ENCODE measurements around the gene RBPMS2. TPM values are rescaled to one million over a fixed set of nuclear protein-coding genes. Genes with fewer than 3 reads are reported as not detected.
"Not testable (repeated sequence)": the region's sequence is repeated elsewhere in the genome, so short reads cannot be mapped to it uniquely, and the experiment has no call there.

RBPMS2 gene
- total RNA-seq, 1 donor from 2014 or later: 0.59 TPM

DNA sequence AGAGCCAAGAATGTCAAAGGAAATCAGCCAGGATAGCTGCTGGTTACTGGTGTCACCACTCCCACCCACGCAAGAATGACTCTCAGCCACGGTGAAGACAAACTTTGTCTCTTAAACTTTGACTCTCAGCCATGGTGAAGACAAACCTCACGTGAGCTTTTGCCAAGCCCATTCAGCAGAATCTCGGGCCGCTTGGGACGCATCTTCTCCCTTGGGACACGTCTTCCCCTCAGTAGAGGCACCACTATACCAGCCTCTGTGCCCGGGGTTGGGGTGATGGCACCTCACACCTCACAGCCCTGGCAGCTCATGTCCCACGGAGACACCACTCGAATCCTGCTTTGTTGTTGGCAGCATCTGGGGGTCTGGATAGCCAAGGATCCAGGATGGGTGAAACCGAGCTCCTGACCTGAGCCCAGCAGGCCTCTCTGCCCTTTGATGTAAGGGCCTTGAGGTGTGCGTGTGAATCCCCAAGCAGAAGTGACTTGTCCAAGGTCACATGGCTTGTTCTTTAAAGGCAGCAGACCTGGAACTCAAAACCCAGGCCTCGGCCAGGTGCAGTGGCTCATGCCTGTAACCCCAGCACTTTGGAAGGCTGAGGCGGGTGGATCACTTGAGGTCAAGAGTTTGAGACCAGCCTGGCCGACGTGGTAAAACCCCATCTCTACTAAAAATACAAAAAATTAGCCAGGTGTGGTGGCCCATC lies 21.8 kb downstream of the RBPMS2 start:
- no peak for DNase-seq

DNA sequence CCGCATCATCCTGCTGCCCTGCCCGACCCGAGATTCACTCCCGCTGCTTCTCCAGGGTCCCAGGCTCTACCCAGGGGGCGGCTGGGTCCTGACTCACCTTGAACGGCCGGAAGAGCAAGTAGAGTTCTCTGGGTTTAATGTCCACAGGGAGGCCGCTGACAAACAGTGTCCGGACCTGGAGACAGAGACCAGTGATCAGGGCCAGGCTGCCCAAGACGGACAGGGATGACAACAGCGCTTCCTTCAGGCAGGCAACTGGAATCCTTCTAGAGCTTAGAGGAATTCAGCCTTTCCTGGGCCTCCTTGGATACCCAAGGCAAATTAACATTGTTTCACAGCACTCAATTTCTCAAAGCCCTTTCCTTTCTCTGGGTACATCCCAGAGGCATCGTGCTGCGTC lies 23.9 kb downstream of the RBPMS2 start:
- DNase-seq: no peak

DNA sequence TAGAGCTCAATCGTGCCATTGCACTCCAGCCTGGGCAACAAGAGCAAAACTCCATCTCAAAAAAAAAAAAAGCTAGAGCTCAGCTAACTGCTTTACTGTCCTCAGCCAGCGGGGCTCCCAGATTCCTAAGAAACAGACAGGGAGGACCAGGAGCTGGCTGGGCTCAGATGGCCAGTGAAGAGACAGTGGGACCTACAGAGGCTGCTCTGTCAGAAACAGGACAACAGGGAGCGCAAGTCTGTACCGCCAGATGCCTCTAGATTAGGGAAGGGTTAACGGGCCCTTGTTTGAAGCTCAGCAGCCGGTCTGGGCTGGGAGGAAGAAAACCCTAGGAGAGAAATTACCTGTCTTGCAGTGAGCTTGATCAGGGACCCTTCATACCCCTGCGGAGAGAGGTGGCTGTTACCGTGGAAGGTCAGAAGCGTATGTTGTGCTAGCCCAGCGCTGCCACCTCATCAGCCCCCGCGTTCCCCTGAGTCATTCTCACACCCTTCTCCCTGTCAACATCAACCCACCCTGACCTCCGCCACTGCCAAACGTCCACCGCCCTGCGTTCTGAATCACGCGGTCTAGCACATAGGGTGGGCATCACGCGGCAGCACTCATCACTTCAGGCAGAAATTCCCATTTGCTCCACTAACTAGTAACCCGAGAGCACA lies 25.3 kb downstream of the RBPMS2 start:
- DNase-seq: no peak

DNA sequence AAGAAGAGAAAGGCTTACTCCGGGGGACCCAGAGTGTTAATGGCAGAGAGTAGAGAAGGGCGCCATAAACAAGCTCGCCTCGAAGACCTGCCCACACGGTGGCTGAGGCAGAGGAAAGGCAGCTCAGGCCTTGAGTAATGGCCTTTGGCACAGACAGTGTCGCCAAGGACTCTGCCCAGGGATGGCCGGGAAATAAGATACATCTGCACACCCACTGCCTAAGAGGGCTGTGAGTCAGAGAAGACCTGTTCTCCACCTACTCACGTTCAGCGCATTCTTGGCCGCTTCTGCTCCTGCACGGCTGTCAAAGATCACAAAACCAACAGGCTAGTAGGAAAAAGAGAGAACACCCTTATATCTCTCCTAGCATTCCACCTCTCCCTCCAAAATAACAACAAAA lies 26.2 kb downstream of the RBPMS2 start:
- DNase-seq: no peak

DNA sequence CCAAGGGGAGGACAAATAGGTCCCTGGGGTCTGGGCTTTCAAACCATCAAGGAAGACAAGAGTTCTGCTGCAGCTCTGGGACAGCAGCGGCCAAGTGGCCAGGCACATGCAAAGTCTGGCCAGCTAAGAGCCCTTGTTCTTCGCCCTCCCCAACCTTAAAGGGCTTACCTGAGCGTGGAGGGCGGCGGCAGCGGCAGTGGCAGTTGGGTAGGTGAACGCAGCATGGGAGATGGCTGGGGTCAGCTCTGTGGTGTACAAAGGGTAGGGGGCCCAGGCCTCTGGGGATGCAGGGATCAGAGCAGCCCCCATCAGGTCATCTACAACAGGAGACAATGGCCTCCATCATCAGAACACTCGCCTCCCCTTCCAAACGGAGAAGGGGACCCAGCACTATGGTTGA lies 27.1 kb downstream of the RBPMS2 start:
- no peak for DNase-seq

DNA sequence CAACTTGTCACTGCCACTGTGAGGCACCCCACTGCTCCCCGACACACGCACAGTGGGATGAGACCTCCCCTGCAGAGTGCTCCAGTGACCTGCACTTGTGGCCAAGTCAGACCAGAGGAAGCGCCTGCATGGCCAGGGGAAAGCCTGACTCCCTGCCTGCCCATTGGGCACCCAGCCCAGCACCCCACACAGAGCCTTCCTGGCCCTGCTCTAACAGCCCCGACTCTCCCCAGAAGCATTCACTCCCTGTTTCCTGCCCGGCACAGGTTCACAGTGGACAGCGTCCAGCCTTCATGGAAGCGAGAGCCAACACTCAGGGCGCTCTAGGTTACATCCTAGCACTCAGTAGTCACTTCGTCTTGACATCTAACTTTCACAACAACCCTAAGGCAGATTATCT lies 27.8 kb downstream of the RBPMS2 start:
- DNase-seq: no peak

DNA sequence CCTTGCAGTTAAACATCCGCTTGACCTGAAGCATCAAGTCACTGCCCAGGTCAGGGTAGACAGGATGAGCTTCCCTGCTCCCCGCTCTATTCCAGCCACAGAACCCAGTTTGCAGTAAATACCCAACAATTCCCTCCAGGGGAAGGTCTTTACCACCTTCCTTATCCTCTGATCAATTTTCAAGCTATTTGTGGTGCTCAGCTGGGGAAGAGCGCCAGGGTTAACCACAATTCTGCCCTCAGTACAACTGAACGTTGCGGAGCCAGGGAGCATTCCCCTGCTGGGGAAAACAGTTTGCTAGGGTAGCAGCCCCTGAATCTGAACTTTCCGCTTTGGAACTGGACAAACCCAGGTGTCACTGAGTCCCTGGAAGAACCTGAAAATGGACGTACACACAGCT lies 28.5 kb downstream of the RBPMS2 start:
- DNase-seq: no peak

DNA sequence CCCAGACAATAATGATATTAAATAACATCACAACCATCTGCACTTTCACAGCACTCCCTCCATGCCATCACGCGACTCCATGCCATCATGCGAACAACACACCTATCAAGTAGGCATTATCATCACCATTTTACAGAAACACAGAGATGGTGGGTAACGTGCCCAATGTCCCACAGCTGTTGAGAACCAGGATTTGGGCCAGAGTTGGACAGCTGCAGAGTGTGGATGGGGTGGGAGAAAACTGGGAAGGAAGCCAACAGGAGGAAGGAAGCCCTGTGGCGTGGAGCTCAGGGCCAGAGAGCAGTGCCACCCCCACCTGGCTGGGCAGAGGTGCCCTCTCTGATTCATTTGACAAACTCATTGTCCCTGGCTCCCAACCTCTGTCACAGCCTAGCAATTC lies 29.0 kb downstream of the RBPMS2 start:
- no peak for DNase-seq

DNA sequence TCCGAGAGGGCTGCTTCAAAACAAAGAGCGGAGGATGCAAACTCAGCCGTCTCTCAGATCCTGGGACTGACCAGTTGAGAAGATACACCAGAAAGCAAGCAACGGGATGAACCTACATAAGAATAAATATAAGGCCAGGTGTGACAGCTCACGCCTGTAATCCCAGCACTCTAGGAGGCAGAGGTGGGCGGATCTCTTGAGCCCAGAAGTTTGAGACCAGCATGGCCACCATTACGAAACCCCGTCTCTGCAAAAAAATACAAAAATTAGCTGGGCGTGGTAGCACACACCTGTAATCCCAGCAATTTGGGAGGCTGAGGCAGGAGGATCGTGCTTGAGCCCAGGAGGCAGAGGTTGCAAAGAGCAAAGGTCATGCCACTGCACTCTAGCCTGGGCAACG lies 31.7 kb downstream of the RBPMS2 start:
- DNase-seq: no peak

DNA sequence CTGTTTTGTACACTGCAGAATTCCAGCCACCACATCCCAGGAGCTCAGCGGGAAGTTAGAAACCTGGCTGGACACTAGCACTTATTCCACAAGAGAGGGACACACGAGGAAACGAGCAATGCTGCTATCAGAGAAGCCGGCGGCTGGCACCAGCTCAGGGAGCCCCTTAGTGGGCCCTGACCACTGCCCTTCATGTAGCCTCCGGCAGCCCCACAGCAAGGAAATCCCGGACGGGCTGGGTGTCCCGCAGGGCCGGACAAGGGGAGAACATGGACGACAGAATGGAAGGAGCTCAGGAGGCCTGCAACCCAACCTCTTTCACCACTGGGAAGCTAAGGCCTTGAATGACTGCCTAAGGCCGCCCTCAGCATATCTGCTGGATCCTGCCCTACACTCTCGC lies 32.5 kb downstream of the RBPMS2 start:
- DNase-seq: no peak

DNA sequence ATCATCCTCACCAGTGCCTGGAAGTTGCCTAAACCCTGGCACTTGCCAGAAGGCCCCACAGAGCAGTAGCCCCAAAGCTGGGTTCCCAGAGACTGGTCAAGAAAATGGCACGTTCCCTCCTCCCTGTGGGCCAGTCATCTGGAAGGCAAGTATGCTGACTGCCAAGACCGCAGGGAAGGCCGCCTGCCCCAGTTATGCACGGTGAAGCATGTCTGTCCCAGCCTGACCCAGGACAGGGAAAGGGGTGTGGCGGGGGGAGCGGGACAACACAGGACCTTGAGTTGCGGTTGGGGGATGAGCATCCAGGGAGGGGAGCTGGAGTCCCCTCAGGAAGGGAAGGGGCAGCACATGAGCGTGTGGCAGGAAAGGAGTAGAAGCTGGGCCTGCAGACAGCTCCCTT lies 33.0 kb downstream of the RBPMS2 start:
- no peak for DNase-seq

DNA sequence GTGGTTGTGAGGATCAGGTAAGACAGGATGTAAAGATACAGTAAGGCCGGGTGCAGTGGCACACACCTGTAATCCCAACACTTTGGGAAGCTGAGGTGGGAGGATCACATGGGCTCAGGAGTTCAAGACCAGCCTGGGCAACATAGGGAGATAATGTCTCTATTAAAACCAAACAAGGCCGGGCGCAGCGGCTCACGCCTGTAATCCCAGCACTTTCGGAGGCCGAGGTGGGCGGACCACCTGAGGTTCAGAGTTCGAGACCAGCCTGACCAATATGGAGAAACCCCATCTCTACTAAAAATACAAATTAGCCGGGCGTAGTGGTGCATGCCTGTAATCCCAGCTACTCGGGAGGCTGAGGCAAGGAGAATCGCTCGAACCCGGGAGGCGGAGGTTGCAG lies 33.7 kb downstream of the RBPMS2 start:
- not testable (repeated sequence) for DNase-seq

DNA sequence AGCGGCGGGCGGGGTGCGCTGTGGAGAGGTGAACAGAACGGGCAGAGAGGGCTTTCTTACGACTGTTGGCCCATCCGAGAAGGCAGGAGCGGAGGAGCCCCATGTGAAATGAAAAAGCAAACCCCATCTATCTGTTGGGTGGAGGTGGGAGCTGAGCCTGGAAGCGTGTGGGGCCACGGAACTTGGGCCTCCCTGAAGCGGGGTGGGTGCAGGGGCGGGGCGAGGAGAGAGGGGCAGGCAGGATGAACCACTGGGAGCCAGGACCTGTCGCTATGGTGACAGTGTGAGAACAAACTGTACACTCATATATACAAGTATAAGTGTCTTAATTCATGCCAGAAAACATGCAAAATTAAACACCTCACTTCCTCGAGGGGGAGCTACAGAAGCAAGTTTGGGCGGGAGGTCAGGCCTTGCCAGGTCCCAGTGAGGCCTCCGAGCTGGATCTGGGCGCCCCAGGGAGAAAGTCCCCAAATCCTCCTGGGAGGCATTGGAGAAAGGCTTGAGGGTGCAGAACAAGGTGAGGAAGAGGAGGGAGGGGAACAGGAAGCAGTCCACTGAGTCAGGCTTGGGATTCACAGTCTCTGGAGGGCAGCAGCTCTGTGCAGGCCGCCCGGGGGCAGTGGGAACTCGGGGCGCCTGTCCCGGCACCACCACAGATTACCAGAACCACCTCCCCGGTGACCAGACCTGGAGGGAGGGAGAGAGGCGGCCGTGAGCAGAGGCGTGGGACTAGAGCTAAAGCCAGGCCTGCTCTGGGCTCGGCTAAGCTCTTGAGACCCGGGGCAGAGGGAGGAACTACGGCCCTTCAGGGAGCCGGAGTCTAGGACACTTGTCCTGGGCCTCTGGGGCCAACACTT lies 34.8 kb downstream of the RBPMS2 start:
- DNase-seq: no peak

DNA sequence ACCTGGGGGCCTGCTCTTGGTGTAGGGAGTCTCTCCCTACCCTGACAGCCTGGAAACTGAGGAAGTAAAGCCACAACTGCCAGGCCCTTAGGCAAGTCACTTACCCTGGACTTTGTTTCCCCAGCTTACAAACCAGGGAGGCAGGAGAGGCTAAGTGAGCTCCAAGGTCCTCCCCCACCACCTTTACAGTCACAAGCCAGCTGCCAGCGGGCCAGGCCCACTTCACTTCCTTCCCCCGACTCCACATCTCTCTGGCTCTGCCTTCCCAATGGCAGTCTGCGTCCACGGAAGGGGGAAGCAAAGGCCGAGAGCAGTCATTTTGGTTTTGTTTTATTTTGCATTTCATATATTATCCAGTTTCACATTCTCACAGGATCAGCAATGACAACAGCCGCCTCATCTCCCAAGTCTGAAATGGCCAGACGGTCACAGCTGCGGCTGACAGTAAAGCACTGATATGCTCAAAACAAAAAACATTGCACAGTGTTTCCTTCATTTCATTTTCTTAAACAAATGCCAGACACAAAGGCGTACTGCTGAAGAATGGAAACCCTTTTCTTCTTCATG lies 35.7 kb downstream of the RBPMS2 start:
- DNase-seq: no peak

DNA sequence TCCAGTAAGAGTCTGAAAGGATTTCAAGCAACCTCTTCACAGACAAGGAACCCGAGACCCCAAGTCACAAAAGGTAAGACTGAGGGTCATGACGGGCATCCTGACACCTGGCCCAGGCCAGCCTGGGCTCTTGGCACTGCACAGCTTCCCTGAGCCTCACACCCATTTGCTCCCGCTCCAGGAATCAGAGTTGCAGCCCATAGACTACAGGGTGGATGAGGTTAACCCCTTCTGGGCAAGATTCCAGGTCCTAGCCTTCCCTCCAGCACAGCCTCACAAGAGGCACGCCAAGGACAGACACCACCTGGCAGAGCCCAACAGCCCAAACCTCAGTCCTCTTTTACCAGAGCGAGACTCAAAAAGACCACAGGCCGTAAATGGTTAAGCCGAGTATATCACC lies 36.2 kb downstream of the RBPMS2 start:
- DNase-seq: no peak

DNA sequence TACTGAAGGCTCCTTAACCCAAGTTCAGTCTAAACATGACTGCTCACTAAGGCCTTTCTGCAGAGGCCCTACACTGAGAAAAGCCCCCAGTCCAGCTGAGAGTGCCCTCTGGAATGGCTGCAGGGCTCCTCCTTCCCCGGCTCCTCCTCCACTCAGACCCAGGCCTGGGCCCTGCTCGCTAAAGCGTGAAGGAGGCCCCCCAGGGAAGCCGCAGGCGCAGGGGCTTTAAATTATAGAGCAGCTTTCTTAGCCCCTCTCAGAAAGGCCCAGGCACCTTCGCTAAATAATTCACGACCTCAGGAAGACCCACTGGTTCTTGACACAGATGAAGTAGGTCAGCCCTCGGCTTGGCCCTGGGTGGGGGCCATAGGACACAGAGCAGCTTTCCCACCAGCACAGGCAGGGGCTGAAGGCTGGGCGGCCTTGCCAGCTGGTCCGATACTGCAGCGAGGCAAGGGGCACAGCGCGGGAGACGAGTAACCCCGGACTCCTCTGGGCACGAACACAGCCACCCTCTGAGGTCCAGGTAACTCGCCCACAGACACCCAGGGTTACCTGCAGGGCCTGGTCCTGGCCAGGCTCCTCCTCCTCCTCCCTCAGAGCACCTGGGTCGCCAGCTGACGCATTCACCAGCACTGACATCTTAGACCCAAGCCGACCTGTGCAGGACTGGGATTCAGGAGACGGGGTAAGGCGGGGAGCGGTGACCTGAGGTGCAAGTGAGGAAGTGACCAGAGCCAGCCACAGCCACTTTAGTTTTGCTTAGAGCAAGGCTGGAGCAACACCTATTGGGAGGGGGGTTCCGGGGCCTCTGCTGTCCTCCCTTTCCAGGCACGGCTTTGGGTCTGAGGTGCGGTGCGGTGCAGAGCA lies 36.9 kb downstream of the RBPMS2 start:
- DNase-seq: no peak

DNA sequence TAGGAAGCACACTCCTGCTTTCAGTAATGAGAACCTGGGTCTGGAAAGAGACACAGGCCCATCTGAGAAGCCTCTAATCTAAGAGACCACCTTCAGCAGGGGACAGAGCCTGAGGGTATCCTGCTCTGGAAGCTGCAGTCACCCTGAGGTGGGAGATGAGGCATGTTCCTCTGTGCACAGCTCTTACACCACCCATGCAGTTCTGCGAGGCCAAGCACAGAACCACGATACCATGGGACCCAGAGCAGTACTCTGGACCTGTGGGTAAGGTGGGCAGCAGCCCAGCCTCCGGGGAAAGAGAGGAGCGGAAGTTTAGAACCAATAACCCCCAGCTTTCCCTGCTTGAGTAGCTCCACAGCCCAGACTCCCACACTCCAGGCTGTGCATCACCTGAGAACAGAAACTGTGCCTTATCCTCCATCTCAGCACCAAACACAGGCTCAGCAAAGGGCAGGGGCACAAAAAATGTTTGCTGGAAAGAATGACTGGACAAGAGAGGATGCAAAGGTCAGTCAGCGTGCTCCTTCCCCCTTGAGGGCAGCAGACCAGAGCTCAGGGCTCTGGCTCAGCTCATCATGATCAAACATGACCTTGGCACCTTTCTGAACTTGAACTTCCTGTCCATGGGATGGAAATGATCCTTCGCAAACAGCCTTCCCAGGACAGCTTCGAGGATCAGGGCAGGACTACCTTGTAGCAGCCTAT lies 43.1 kb downstream of the RBPMS2 start:
- no peak for DNase-seq

DNA sequence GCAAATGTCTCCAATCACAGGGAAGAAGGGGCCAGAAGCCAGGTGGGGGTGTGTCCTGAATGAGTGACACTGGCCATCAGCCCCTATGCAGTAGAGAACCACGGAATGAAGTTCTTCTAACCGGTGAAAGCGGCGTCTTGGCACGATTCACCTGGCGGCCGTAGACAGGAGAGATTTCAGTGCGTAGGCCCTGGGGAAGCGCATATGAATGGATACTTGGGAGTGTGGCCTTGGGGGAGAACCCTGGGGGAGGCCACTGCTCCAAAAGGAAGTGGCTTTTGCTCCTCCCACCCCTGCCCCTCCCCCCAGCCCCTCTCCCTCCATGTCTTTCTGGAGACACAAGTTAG lies 43.6 kb downstream of the RBPMS2 start:
- no peak for DNase-seq

DNA sequence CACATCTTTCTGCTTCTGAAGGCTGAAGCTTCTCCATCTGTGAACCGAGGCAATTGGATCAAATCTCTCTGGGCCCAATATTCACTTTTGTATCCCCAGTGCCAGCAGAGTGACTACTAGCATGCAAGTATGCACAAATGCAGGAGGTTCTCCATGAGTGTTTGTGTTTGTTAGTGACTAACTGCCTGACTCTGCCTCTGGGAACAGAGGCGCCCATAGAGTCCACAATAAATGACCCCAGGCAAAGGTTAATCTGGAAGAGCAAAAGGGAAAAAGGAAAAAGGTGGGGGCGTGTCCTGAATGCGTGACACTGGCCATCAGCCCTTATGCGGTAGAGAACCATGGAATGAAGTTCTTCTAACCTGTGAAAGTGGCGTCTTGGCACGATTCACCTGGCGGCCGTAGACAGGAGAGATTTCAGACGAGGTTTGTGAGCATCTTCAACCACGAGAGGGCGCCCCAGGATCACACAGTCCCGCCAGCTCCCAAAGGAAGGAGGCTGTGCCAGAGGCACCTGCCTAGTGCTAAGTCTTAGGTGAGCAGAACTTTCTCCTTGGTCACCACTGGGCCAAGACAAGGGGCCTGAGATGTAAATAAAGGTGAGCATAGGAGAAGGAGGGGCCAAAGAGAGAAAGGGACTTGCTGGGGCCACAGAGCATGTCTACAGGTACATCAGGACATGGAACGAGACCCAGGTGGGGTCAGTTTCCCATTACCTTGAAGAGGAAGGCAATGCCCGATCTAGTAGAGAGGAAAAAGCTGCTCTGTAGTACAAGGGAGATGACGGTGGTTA lies 44.2 kb downstream of the RBPMS2 start:
- no peak for DNase-seq

DNA sequence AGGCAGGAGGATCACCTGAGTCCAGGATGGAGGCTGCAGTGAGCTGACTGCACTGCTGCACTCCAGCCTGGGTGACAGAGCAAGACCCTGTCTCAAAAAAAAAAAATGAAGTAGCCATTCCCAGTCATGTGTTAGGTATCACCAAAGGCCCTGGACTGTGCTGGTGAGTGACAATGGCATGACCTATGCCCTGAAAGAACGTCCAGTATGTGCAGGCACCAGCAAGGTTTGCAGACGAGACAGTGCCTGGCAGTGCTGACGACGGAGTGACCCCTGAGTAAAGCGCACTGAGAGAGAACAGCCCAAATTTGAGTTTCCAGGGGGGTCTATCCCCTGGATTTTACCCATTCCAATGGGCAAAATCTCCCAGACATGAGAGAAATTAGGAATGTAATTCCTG lies 45.2 kb downstream of the RBPMS2 start:
- no peak for DNase-seq

DNA sequence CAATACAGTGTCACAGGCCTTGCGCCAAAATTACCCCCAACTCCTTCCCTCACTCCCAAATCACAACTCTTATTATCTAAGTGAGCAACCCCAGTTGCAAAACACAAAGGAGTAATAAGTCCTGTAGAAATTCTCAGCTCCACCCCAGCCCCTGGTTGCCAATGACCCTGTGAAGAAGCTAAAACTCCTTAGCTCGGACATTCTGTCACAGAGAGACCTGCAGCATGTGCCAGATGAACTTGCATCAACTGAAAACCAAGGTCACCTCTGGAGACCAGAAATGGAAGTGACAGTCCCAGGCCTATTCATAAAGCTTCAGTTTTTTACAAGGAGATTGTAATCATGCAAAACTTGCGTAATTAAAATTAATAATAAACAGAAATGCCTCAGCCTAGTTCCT lies 55.2 kb downstream of the RBPMS2 start:
- DNase-seq: no peak
